ENCODE results near the gene KLHL15. TPM values are rescaled to one million over a fixed set of nuclear protein-coding genes. Genes with fewer than 3 reads are reported as not detected.

KLHL15 gene
- total and polyA plus RNA-seq, 12 donors = 1.2 to 7.9 (median 7.3) TPM

GRCh38 chrX:24025741-24026403 lies 1.1 kb downstream of the KLHL15 start:
- Histone ChIP-seq H3K4me3 (peak overlapping the region; percentile 41 to 94 (median 80)), H3K27me3 (peaks cover 0 to 88% (median 0%) of the 10 kb centered on the region in 7 donors), H3K9me3 (no peaks in the 10 kb centered on the region), H3K27ac (peak overlapping the region; percentile 93 to 97 (median 96)), H3K36me3 (no peaks in the 10 kb centered on the region), H3K4me1 (peaks cover 0 to 9% (median 0%) of the 10 kb centered on the region in 9 donors)
- WGBS, 2 donors = 0% methylated on average over 28 to 34 of the region's 46 CpGs
- TF ChIP-seq CTCF (IDR thresholded peaks at IDR 0.05) = no peak
- ATAC-seq (peak; percentile 11 to 68 (median 31)), DNase-seq (peak in 1 of 2 donors; percentile 27)
- intact Hi-C loops (cut with DNase I) = loop anchor here in 5 of 10 donors (1.0 to 10.0 kb wide), 4 partner anchors 28 to 121 kb away; partner anchors contain the start of genes APOO (in 4 of the 5), CXorf58 (in 4 of the 5) and EIF2S3 (in 3 of the 5)

GRCh38 chrX:24024819-24025740 lies 1.9 kb downstream of the KLHL15 start:
- ATAC-seq (peak; percentile 94 to 98 (median 95)), DNase-seq (peak; percentile 88 to 89)
- WGBS, 2 donors = 0 to 1% methylated on average over 38 to 64 of the region's 111 CpGs
- Histone ChIP-seq H3K27me3 (peaks cover 0 to 88% (median 0%) of the 10 kb centered on the region in 7 donors), H3K36me3 (no peaks in the 10 kb centered on the region), H3K9me3 (no peaks in the 10 kb centered on the region), H3K27ac (peak overlapping the region; percentile 93 to 97 (median 96)), H3K4me3 (peak overlapping the region; percentile 66 to 94 (median 80)), H3K4me1 (peaks cover 0 to 15% (median 4%) of the 10 kb centered on the region in 9 donors)
- peak in 6 of 9 donors; percentile 17 to 50 (median 34) for TF ChIP-seq CTCF (IDR thresholded peaks at IDR 0.05)
- intact Hi-C loops (cut with DNase I) = loop anchor here in 6 of 10 donors (1.0 to 10.0 kb wide), 5 partner anchors 29 to 243 kb away; partner anchors contain the start of genes APOO (in 5 of the 6), CXorf58 (in 5 of the 6), EIF2S3 (in 3 of the 6) and SAT1 (in 1 of the 6)

- Histone ChIP-seq H3K27me3 (peaks cover 0 to 84% (median 0%) of the 10 kb centered on the region in 7 donors), H3K36me3 (no peaks in the 10 kb centered on the region), H3K4me1 (peaks cover 0 to 18% (median 4%) of the 10 kb centered on the region in 9 donors), H3K4me3 (peak overlapping the region; percentile 66 to 94 (median 80)), H3K9me3 (no peaks in the 10 kb centered on the region), H3K27ac (peak overlapping the region in 9 of 10 donors; percentile 84 to 97 (median 96))
- TF ChIP-seq CTCF (IDR thresholded peaks at IDR 0.05) = no peak
- DNase-seq (no peak), ATAC-seq (no peak)
- WGBS, 2 donors = 2% methylated on average over 19 of the region's 19 CpGs
- intact Hi-C loops (cut with DNase I) = loop anchor here in 5 of 10 donors (5.0 to 10.0 kb wide), 4 partner anchors 109 to 242 kb away; partner anchors contain the start of genes APOO (in 3 of the 5), CXorf58 (in 3 of the 5) and SAT1 (in 1 of the 5)
These were observed 2.9 kb downstream of the KLHL15 start for GRCh38 chrX:24023972-24024669.

Measured in heart right ventricle (tissue), 16 donors.